Epithelial cell of proximal tubule (primary cell): ENCODE results near the gene DENND1A. TPM values are rescaled to one million over a fixed set of nuclear protein-coding genes. Genes with fewer than 3 reads are reported as not detected.

Experiments
- DNase-seq: peaks from one replicate; pipeline ENCODE4 v3.0.0-alpha.2; 2011; ENCODE audit warnings: low read depth
- H3K4me3 ChIP-seq: 2 replicates; pipeline ENCODE4 v1.5.1; 2011; ENCODE audit warnings: low read depth, mild to moderate bottlenecking, low read length
- total RNA-seq: library from RNA; depleted of rRNA; stranded (reverse); fragments of >200 nt; gene quantifications from 2 replicates; pipeline ENCODE4 v1.2.3, GENCODE V29; 2015
- TF ChIP-seq, protein P1 (sequence below): conservative IDR thresholded peaks from 2 replicates; pipeline ENCODE4 v1.5.1; 2012; ENCODE audit warnings: low read depth, mild to moderate bottlenecking, low read length

Gene DENND1A
- total RNA-seq, 1 donor from 2014 or later: 26.6 TPM

GRCh38 chr9:123425261-123425821 lies 504.6 kb downstream of the DENND1A start:
- DNase-seq: no peak
- H3K4me3 ChIP-seq: no peak overlapping the region
- TF ChIP-seq, protein P1, sequence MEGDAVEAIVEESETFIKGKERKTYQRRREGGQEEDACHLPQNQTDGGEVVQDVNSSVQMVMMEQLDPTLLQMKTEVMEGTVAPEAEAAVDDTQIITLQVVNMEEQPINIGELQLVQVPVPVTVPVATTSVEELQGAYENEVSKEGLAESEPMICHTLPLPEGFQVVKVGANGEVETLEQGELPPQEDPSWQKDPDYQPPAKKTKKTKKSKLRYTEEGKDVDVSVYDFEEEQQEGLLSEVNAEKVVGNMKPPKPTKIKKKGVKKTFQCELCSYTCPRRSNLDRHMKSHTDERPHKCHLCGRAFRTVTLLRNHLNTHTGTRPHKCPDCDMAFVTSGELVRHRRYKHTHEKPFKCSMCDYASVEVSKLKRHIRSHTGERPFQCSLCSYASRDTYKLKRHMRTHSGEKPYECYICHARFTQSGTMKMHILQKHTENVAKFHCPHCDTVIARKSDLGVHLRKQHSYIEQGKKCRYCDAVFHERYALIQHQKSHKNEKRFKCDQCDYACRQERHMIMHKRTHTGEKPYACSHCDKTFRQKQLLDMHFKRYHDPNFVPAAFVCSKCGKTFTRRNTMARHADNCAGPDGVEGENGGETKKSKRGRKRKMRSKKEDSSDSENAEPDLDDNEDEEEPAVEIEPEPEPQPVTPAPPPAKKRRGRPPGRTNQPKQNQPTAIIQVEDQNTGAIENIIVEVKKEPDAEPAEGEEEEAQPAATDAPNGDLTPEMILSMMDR: no peak

GRCh38 chr9:123424552-123425225 lies 505.2 kb downstream of the DENND1A start:
- TF ChIP-seq, protein P1: no peak

GRCh38 chr9:123424131-123424530 lies 505.8 kb downstream of the DENND1A start:
- no peak for DNase-seq
- TF ChIP-seq, protein P1: no peak
- no peak overlapping the region for H3K4me3 ChIP-seq

More at GRCh38 chr9:123424552-123425225, 505.2 kb downstream of the DENND1A start:
- DNase-seq: no peak
- H3K4me3 ChIP-seq: no peak overlapping the region

- H3K4me3 ChIP-seq: no peak overlapping the region
- no peak for DNase-seq
- TF ChIP-seq, protein P1: no peak
Measured at GRCh38 chr9:123423311-123423640, 506.6 kb downstream of the DENND1A start.

GRCh38 chr9:123422635-123423310 lies 507.2 kb downstream of the DENND1A start:
- TF ChIP-seq, protein P1: no peak
- no peak for DNase-seq
- H3K4me3 ChIP-seq: no peak overlapping the region

- TF ChIP-seq, protein P1: no peak
- no peak for DNase-seq
- H3K4me3 ChIP-seq: no peak overlapping the region
Measured at GRCh38 chr9:123421801-123422455, 508.0 kb downstream of the DENND1A start.
